Esophagus squamous epithelium (tissue), 5 donors: ENCODE results near the gene PAIP2. TPM values are rescaled to one million over a fixed set of nuclear protein-coding genes. Genes with fewer than 3 reads are reported as not detected.

ENCODE experiments used
- DNase-seq: peaks from one replicate; lab custom pipeline; 2025; lab: John Stamatoyannopoulos, UW
- H3K27ac ChIP-seq, 4 donors: fragments of 200-600 bp; sonication (generic); one replicate each; pipeline ENCODE4 v1.5.1; 2016 to 2019; ENCODE audit warnings: mild to moderate bottlenecking in 1 of 4
- H3K27me3 ChIP-seq, 4 donors: fragments of 200-600 bp; sonication (generic); 1 replicate in 3 of 4; 2 replicates in 1 of 4; pipeline versions ENCODE4 v1.5.1 to v1.6.0; 2017 to 2021; ENCODE audit warnings: antibody characterized with exemption in 1 of 4
- H3K36me3 ChIP-seq, 3 donors: fragments of 200-600 bp; sonication (generic); one replicate each; pipeline ENCODE4 v1.5.1; 2016 to 2019
- H3K4me1 ChIP-seq, 3 donors: fragments of 200-600 bp; sonication (generic); one replicate each; pipeline ENCODE4 v1.5.1; 2017 to 2019
- H3K4me3 ChIP-seq, 4 donors: fragments of 200-600 bp; sonication (generic); 1 replicate in 3 of 4; 2 replicates in 1 of 4; pipeline ENCODE4 v1.5.1; 2016 to 2019; ENCODE audit warnings: mild to moderate bottlenecking in 2 of 4, moderate library complexity in 1 of 4
- H3K9me3 ChIP-seq, 3 donors: fragments of 200-600 bp; sonication (generic); one replicate each; pipeline ENCODE4 v1.5.1; 2016 to 2019
- POLR2A ChIP-seq, 4 donors: fragments of 450-650 bp; IDR thresholded peaks; one replicate each; pipeline ENCODE4 v1.6.1; 2017; ENCODE audit warnings: antibody characterized with exemption in 4 of 4, mild to moderate bottlenecking in 4 of 4, moderate library complexity in 3 of 4
- WGBS, 2 donors: methylation state at CpG; one replicate each; pipeline ENCODE4 v1.1.5; 2018; 5-methylcytosine and 5-hydroxymethylcytosine counted together
- intact Hi-C: fragments of 100-400 bp; cut with DNase I; formaldehyde crosslinking; loops from one replicate; pipeline ENCODE4 v1.15.0; 2022
- total RNA-seq, 4 donors: library from RNA; depleted of rRNA; stranded (reverse); fragments of >200 nt; gene quantifications; one replicate each; pipeline ENCODE4 v1.1.0, GENCODE V29; 2016
- TF ChIP-seq, protein P1 (sequence below), 6 experiments: fragments of 450-650 bp in 4 of 6; fragments of 200-600 bp in 2 of 6; sonication (generic) in 2 of 6; IDR thresholded peaks; one replicate each; pipeline ENCODE4 v1.5.1; 2016 to 2019; ENCODE audit warnings: antibody characterized with exemption in 6 of 6, mild to moderate bottlenecking in 4 of 6, moderate library complexity in 4 of 6
- donor health status: DM: yes; HTN: yes; CAD: no.

PAIP2 gene
- total RNA-seq, 4 donors from 2014 or later: 33.7 to 69.0 (median 57.6) TPM

DNA sequence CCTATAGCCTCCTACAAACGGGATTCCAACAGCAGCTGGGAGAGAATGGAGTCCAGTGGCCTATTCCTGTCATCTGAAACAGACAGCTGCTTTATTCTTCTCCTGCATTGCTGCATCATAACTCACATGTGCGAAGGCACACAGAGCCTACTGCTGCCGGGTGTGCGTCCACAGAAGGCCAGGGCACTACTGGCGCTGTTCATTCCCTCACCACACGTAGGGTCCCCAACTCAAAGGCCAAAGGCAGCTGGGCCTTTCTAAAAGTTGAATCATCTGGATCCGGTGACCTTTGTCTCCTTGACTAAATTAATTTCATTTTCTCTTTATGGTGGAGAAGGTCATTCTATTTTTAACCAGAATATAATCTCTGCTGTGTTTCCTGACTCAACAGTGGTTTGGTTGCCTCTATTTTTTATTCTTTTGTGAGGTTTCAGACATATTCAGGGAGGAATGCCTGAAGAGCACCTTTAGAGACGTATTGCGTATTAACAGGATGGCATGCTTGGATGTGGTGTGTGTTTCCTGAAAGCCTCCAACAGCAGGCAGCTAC lies 73.0 kb downstream of the PAIP2 start:
- Histone ChIP-seq H3K36me3 (peaks cover 0 to 9% (median 0%) of the 10 kb centered on the region in 3 donors), H3K4me1 (peaks cover 18 to 64% (median 46%) of the 10 kb centered on the region in 3 donors), H3K27ac (peak overlapping the region; percentile 70 to 85 (median 76)), H3K9me3 (no peaks in the 10 kb centered on the region), H3K27me3 (no peaks in the 10 kb centered on the region), H3K4me3 (no peak overlapping the region)
- TF ChIP-seq, protein P1, sequence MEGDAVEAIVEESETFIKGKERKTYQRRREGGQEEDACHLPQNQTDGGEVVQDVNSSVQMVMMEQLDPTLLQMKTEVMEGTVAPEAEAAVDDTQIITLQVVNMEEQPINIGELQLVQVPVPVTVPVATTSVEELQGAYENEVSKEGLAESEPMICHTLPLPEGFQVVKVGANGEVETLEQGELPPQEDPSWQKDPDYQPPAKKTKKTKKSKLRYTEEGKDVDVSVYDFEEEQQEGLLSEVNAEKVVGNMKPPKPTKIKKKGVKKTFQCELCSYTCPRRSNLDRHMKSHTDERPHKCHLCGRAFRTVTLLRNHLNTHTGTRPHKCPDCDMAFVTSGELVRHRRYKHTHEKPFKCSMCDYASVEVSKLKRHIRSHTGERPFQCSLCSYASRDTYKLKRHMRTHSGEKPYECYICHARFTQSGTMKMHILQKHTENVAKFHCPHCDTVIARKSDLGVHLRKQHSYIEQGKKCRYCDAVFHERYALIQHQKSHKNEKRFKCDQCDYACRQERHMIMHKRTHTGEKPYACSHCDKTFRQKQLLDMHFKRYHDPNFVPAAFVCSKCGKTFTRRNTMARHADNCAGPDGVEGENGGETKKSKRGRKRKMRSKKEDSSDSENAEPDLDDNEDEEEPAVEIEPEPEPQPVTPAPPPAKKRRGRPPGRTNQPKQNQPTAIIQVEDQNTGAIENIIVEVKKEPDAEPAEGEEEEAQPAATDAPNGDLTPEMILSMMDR (IDR thresholded peaks at IDR 0.05): peak in 1 of 6 experiments; percentile 7
- TF ChIP-seq POLR2A (IDR thresholded peaks at IDR 0.05): no peak
- 25 to 42% methylated on average over 5 to 9 of the region's 9 CpGs for WGBS, 2 donors
- intact Hi-C loops: no loop called here
- no peak for DNase-seq

DNA sequence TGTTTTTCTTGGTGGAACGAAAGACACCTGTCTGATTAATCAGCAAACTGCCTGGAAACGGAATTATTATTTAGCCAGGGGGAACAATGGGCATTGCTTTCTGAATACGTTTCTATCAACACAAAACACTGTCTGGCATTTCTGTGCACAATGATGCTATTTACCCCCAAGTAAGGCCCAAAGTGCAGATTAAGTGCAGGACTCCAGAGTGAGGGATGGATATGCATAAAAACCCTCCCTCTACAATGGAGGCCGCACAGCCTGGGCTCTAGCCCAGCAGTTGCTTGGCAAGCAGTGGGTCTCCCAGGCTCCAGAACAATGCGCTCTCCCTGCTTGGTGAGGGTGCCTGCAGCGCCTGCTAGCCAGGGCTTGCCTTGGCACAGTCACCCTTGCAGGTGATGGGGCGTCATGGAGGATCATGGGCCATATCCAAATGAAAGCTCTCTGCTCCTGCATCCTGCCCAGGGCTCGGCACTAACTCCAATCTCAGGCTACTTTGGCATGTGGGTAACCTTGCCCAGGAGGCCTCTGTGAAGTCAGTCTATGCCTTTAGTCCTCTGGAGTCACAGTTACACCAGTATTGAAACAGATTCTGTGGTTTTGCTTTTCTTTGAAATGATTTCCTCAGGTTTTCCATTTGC lies 73.7 kb downstream of the PAIP2 start:
- Histone ChIP-seq H3K4me1 (peaks cover 18 to 71% (median 46%) of the 10 kb centered on the region in 3 donors), H3K4me3 (no peak overlapping the region), H3K9me3 (no peaks in the 10 kb centered on the region), H3K27ac (peak overlapping the region; percentile 70 to 85 (median 76)), H3K36me3 (peaks cover 0 to 12% (median 0%) of the 10 kb centered on the region in 3 donors), H3K27me3 (no peaks in the 10 kb centered on the region)
- WGBS, 2 donors: 33 to 34% methylated on average over 6 of the region's 8 CpGs
- intact Hi-C loops: no loop called here
- no peak for TF ChIP-seq POLR2A (IDR thresholded peaks at IDR 0.05)
- TF ChIP-seq, protein P1 (IDR thresholded peaks at IDR 0.05): no peak
- DNase-seq: no peak

DNA sequence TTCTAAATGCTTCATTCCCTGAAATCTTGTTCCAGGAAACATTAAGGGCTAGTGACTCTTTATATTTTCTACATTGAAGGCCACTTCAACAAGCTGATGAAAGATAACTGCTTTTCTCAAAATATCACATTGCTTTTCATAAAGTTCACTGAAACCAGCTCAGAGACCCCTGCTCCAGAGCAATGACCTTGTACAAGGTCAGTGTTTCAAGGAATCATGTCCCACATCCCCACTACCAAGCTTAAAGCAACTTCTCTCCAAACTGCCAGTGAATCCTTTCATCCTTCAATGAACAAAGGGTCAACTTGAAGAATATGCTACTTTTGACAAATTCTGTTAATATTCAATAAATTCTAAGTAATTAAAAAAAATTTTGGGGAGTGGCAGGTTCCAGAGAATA lies 74.2 kb downstream of the PAIP2 start:
- no peaks in the 10 kb centered on the region for H3K9me3 ChIP-seq
- H3K27ac ChIP-seq: peak overlapping the region; percentile 60 to 85 (median 76)

DNA sequence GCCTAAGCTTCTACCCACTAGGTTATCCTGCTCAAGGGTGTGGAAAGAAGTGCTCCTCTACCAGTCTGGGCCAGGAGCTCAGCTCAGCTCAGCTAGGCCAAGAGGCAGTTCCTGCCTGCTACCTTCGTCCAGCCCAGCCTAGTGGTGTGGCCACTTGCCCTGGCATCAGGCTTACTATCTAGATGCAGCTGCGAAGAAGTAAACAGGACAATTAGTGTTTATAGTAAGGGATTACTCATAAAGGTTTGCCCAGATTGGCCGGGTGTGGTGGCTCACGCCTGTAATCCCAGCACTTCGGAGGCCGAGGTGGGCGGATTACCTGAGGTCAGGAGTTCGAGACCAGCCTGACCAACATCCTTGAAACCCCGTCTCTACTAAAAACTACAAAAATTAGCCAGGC lies 75.0 kb downstream of the PAIP2 start:
- DNase-seq: no peak
- H3K4me1 ChIP-seq: peaks cover 18 to 71% (median 46%) of the 10 kb centered on the region in 3 donors
- H3K9me3 ChIP-seq: no peaks in the 10 kb centered on the region
- H3K27ac ChIP-seq: peak overlapping the region; percentile 13 to 85 (median 66)
- H3K27me3 ChIP-seq: no peaks in the 10 kb centered on the region
- TF ChIP-seq, protein P1 (IDR thresholded peaks at IDR 0.05): no peak
- no peak for TF ChIP-seq POLR2A (IDR thresholded peaks at IDR 0.05)
- intact Hi-C loops: no loop called here
- 55 to 60% methylated on average over 3 to 4 of the region's 9 CpGs for WGBS, 2 donors
- H3K4me3 ChIP-seq: no peak overlapping the region
- peaks cover 0 to 12% (median 0%) of the 10 kb centered on the region in 3 donors for H3K36me3 ChIP-seq

More for the DNA sequence above, 74.2 kb downstream of the PAIP2 start:
- peaks cover 0 to 12% (median 0%) of the 10 kb centered on the region in 3 donors for H3K36me3 ChIP-seq
- no peak for DNase-seq
- no peak overlapping the region for H3K4me3 ChIP-seq
- peaks cover 18 to 71% (median 46%) of the 10 kb centered on the region in 3 donors for H3K4me1 ChIP-seq
- TF ChIP-seq, protein P1 (IDR thresholded peaks at IDR 0.05): no peak
- no peak for TF ChIP-seq POLR2A (IDR thresholded peaks at IDR 0.05)
- H3K27me3 ChIP-seq: no peaks in the 10 kb centered on the region
- intact Hi-C loops: no loop called here

DNA sequence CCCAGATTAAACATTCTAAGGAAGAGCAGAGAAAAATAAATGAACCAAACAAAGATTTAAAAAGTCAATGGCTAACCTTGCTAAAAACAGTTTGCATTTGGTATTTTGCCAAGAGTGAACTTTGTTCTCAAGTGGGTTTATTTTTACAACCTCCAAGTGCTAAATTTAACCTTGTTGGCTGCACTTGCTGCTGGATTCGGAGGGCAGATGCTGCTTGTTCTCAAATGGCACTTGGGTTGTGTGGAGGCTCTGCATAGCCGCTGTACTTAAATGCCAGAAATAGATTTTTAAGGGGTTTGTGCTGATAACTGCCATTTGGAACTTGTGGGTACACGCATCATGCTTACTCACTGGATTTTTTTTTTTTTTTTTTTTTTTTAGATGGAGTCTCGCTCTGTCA lies 75.6 kb downstream of the PAIP2 start:
- Histone ChIP-seq H3K36me3 (peaks cover 0 to 12% (median 0%) of the 10 kb centered on the region in 3 donors), H3K27me3 (no peaks in the 10 kb centered on the region), H3K4me3 (no peak overlapping the region), H3K4me1 (peaks cover 18 to 71% (median 46%) of the 10 kb centered on the region in 3 donors), H3K9me3 (no peaks in the 10 kb centered on the region), H3K27ac (peak overlapping the region in 3 of 4 donors; percentile 64 to 85 (median 82))
- 25 to 37% methylated on average over 4 of the region's 4 CpGs for WGBS, 2 donors
- no peak for DNase-seq
- TF ChIP-seq, protein P1 (IDR thresholded peaks at IDR 0.05): no peak
- no peak for TF ChIP-seq POLR2A (IDR thresholded peaks at IDR 0.05)
- intact Hi-C loops: no loop called here
